Activated T-cell treated with anti-CD3 and anti-CD28 coated beads, Interleukin-2, amount 50 U/mL, for 24 hours (primary cell): Measurements from ENCODE around the gene MYLK2.

Experiments
- DNase-seq: peaks from one replicate; pipeline ENCODE4 v3.0.0-alpha.2; 2020
- H3K27ac Mint-ChIP-seq: 2 replicates; pipeline ENCODE4 v1.8.0; 2020; ENCODE audit warnings: mild to moderate bottlenecking, mixed read lengths
- H3K27me3 Mint-ChIP-seq: 2 replicates; pipeline ENCODE4 v1.8.0; 2020; ENCODE audit warnings: mixed read lengths
- H3K36me3 Mint-ChIP-seq: 2 replicates; pipeline ENCODE4 v1.8.0; 2020; ENCODE audit warnings: low read depth, mixed read lengths
- H3K4me1 Mint-ChIP-seq: 2 replicates; pipeline ENCODE4 v1.8.0; 2020; ENCODE audit warnings: low read depth, mixed read lengths
- H3K4me3 Mint-ChIP-seq: 2 replicates; pipeline ENCODE4 v1.8.0; 2020; ENCODE audit warnings: mild to moderate bottlenecking, moderate library complexity, mixed read lengths
- H3K9me3 Mint-ChIP-seq: 2 replicates; pipeline ENCODE4 v1.8.0; 2020; ENCODE audit warnings: mixed read lengths

MYLK2 gene

GRCh38 chr20:31862157-31862470 is 43.0 kb downstream of the MYLK2 start:
- Mint-ChIP-seq H3K4me3 (peak overlapping the region; percentile 41), H3K27me3 (peaks cover 33% of the 10 kb centered on the region), H3K27ac (no peak overlapping the region), H3K9me3 (no peaks in the 10 kb centered on the region), H3K36me3 (no peaks in the 10 kb centered on the region), H3K4me1 (peaks cover 5% of the 10 kb centered on the region)
- DNase-seq, result no peak

DNA sequence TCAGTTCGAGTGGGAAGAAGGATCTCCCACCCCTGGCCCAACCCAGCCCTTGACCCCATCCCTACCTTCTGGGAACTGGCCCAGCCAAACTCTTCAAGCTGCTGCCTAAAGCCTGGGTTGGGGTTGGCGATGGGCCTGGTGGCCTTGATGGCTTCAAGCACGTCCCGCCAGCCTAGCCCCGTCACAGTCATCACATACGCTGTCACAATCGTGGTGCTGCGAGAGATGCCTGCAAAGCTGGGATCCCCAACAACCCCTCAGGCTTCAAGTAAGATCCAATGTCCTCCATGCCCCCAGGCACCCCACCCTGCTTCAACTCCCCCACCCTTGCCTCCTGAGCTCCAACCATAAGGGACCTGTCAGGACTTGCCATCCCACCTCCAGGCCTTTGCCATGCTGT is 43.4 kb downstream of the MYLK2 start:
- peaks cover 33% of the 10 kb centered on the region for H3K27me3 Mint-ChIP-seq

GRCh38 chr20:31863296-31864085 is 44.3 kb downstream of the MYLK2 start:
- H3K27me3 Mint-ChIP-seq, result peaks cover 34% of the 10 kb centered on the region
- H3K4me1 Mint-ChIP-seq, result peaks cover 5% of the 10 kb centered on the region
- H3K9me3 Mint-ChIP-seq, result no peaks in the 10 kb centered on the region
- H3K36me3 Mint-ChIP-seq, result no peaks in the 10 kb centered on the region
- no peak overlapping the region for H3K4me3 Mint-ChIP-seq
- DNase-seq, result peak; percentile 23
- H3K27ac Mint-ChIP-seq, result no peak overlapping the region

More for the DNA sequence above, 43.4 kb downstream of the MYLK2 start:
- peak; percentile 28 for DNase-seq
- no peaks in the 10 kb centered on the region for H3K9me3 Mint-ChIP-seq
- H3K4me1 Mint-ChIP-seq, result peaks cover 5% of the 10 kb centered on the region
- no peak overlapping the region for H3K4me3 Mint-ChIP-seq
- no peak overlapping the region for H3K27ac Mint-ChIP-seq
- no peaks in the 10 kb centered on the region for H3K36me3 Mint-ChIP-seq

DNA sequence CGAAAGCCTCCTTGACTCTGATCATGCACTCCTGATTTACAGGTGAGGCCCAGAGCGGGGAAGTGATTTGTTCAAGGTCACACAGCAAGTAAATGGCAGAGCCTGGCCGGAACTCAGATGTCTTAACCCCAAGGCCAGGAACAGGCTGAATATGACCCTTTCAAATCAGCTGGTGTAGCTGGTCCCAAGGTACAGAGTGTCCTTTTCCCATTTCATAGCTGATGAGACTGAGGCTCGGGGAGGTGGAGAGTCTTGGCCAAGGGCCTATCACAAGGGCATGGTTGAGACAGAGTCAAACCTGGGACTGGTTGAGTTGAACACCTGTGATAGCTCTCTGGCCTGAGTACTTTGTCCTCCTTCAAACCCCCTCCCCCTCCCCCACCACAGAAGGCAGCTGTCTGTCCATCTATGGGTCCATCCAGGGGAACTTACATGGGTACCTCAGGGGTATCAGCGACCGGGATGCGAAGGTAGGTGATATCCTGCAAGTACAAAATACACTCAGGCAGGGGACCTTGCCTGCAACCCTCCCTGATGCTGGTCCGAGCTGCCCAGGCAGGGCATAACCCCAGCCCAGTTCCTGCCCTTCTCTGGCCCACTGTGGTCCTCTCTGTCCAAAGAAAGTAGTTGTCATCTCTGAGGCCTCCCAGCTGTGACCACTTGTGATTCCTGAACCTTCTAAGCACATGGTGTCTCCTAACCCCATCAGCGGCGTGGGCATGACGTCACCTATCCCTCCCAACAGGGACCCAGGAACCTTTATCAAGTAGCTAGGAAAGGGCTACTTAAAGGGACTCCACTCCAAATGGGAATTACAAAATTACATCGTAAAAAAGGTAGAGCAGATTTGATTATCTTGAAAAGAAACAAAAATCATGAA is 45.6 kb downstream of the MYLK2 start:
- H3K4me1 Mint-ChIP-seq, result peaks cover 7% of the 10 kb centered on the region
- no peaks in the 10 kb centered on the region for H3K9me3 Mint-ChIP-seq
- peaks cover 34% of the 10 kb centered on the region for H3K27me3 Mint-ChIP-seq
- H3K27ac Mint-ChIP-seq, result no peak overlapping the region
- H3K36me3 Mint-ChIP-seq, result no peaks in the 10 kb centered on the region
- DNase-seq, result peak; percentile 16
- H3K4me3 Mint-ChIP-seq, result no peak overlapping the region

GRCh38 chr20:31866221-31866620 is 47.1 kb downstream of the MYLK2 start:
- no peak for DNase-seq
- Mint-ChIP-seq H3K27ac (no peak overlapping the region), H3K27me3 (peaks cover 33% of the 10 kb centered on the region), H3K36me3 (no peaks in the 10 kb centered on the region), H3K9me3 (no peaks in the 10 kb centered on the region), H3K4me3 (no peak overlapping the region), H3K4me1 (peaks cover 14% of the 10 kb centered on the region)

GRCh38 chr20:31868853-31869672 is 49.9 kb downstream of the MYLK2 start:
- peaks cover 10% of the 10 kb centered on the region for H3K4me1 Mint-ChIP-seq
- peaks cover 47% of the 10 kb centered on the region for H3K27me3 Mint-ChIP-seq
- no peak overlapping the region for H3K27ac Mint-ChIP-seq
- DNase-seq, result no peak
- peak overlapping the region; percentile 75 for H3K4me3 Mint-ChIP-seq
- H3K36me3 Mint-ChIP-seq, result no peaks in the 10 kb centered on the region
- no peaks in the 10 kb centered on the region for H3K9me3 Mint-ChIP-seq

- no peak overlapping the region for H3K27ac Mint-ChIP-seq
- peaks cover 47% of the 10 kb centered on the region for H3K27me3 Mint-ChIP-seq
Observed at GRCh38 chr20:31869673-31869941, 50.5 kb downstream of the MYLK2 start.

DNA sequence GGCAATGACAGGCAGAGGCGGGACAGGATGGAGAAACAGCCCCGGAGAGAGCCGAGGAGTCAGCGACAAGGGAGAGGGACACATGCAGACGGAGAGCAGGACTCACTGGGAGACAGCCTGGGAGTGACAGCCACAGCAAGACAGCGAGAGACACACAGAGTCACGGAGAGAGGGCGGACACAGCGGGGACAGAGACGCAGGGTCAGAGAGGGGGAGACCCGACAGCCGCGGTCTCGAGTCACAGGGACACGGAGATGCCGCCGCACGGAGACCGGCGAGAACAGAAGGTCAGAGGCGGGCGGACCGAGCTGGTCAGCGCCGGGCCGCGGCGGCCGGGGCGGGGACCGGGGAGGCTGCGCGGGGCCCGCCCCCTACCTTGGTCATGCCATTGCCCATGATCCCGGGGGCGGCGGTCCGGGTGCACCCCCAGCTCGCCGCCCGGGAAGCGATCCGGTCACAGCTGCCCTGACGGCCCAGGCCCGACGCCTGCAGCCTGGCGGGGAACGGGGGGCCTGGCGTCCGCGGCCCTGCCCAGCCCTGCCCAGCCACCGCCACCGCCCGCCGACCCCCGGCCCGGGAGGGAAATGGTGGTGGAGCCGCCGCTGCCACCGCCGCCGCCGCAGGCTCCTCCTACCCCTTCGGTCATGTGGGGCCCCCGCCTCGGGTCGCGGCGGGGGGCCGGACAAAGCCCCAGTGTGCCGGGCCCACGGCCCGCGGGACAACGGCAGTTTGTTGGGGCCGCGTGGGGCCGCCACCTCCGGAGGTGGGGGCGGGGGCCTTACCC is 51.0 kb downstream of the MYLK2 start, which contains the start of the genes DUSP15 and TTLL9:
Gene DUSP15 (minus strand): TSS at position 586 of the 784 bp plus-strand sequence. CDS start 190 bp downstream, at position 396.
Gene TTLL9 (plus strand): TSS at position 693 of the 784 bp plus-strand sequence. CDS start 493 bp downstream, outside the sequence.
- Mint-ChIP-seq H3K4me1 (peaks cover 10% of the 10 kb centered on the region), H3K36me3 (no peaks in the 10 kb centered on the region), H3K27me3 (peaks cover 47% of the 10 kb centered on the region), H3K4me3 (peak within 1 kb of the TSS; percentile 75), H3K9me3 (no peaks in the 10 kb centered on the region), H3K27ac (peak within 1 kb of the TSS; percentile 74)
- peak; percentile 49 for DNase-seq

More at GRCh38 chr20:31869673-31869941, 50.5 kb downstream of the MYLK2 start:
- no peak for DNase-seq
- Mint-ChIP-seq H3K4me3 (peak overlapping the region; percentile 75), H3K4me1 (peaks cover 10% of the 10 kb centered on the region), H3K36me3 (no peaks in the 10 kb centered on the region), H3K9me3 (no peaks in the 10 kb centered on the region)

GRCh38 chr20:31870726-31871617 is 51.8 kb downstream of the MYLK2 start:
- H3K27me3 Mint-ChIP-seq, result peaks cover 47% of the 10 kb centered on the region
- H3K27ac Mint-ChIP-seq, result peak overlapping the region; percentile 4
- H3K4me1 Mint-ChIP-seq, result peaks cover 10% of the 10 kb centered on the region
- no peaks in the 10 kb centered on the region for H3K36me3 Mint-ChIP-seq
- H3K4me3 Mint-ChIP-seq, result peak overlapping the region; percentile 52
- no peaks in the 10 kb centered on the region for H3K9me3 Mint-ChIP-seq
- DNase-seq, result no peak

DNA sequence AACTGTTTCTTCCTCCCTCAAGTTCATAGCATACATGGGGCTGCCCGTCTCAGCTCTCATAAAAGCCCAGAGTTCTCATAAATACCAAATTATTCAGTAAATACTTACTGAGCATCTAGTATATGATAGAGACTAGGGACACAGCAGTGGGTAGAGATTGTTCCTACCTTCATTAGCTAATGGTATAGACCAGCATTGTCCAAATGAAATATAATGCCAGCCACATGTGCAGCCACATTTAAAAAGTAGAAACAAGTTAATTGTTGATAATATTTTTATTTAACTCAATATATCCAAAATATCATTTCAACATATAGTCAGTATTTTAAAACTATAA is 52.4 kb downstream of the MYLK2 start:
- H3K4me1 Mint-ChIP-seq, result peaks cover 10% of the 10 kb centered on the region
- no peaks in the 10 kb centered on the region for H3K9me3 Mint-ChIP-seq
- H3K27me3 Mint-ChIP-seq, result peaks cover 47% of the 10 kb centered on the region
- H3K36me3 Mint-ChIP-seq, result no peaks in the 10 kb centered on the region
- DNase-seq, result no peak
- H3K4me3 Mint-ChIP-seq, result no peak overlapping the region
- no peak overlapping the region for H3K27ac Mint-ChIP-seq

- Mint-ChIP-seq H3K36me3 (no peaks in the 10 kb centered on the region), H3K27me3 (peaks cover 47% of the 10 kb centered on the region), H3K4me3 (no peak overlapping the region), H3K27ac (no peak overlapping the region), H3K9me3 (no peaks in the 10 kb centered on the region), H3K4me1 (peaks cover 10% of the 10 kb centered on the region)
- no peak for DNase-seq
Observed at GRCh38 chr20:31872406-31872805, 53.2 kb downstream of the MYLK2 start.

- DNase-seq, result no peak
- Mint-ChIP-seq H3K36me3 (no peaks in the 10 kb centered on the region), H3K4me3 (no peak overlapping the region), H3K27ac (no peak overlapping the region), H3K27me3 (peaks cover 28% of the 10 kb centered on the region), H3K9me3 (no peaks in the 10 kb centered on the region), H3K4me1 (peaks cover 17% of the 10 kb centered on the region)
Observed at GRCh38 chr20:31875671-31876070, 56.5 kb downstream of the MYLK2 start.

GRCh38 chr20:31877684-31878083 is 58.5 kb downstream of the MYLK2 start:
- Mint-ChIP-seq H3K27ac (no peak overlapping the region), H3K27me3 (peaks cover 10% of the 10 kb centered on the region), H3K4me1 (peaks cover 13% of the 10 kb centered on the region), H3K9me3 (no peaks in the 10 kb centered on the region), H3K36me3 (no peaks in the 10 kb centered on the region), H3K4me3 (no peak overlapping the region)
- no peak for DNase-seq
